HepG2 (cell line): Measurements from ENCODE around the gene DKKL1. TPM values are rescaled to one million over a fixed set of nuclear protein-coding genes. Genes with fewer than 3 reads are reported as not detected.

Experiments
- ATAC-seq: fragments of 200-7000 bp; cut with Tn5 transposase; 3 replicates; pipeline ENCODE4 v1.9.1; 2020; ENCODE audit warnings: mild to moderate bottlenecking, moderate library complexity
- BruUV-seq: library from RNA; stranded (reverse); fragments of 400-500 nt; replicated peaks from 2 replicates; lab custom pipeline; 2021; lab: Mats Ljungman, UMichigan
- CTCF ChIA-PET: fragments of 300-600 bp; formaldehyde crosslinking; extraction: SDS; loops from one replicate; lab custom pipeline; 2021; ENCODE audit warnings: low total read pairs, inconsistent platforms, low intra/inter-chr PET ratio; lab: Yijun Ruan, JAX
- POLR2A ChIA-PET: fragments of 350-600 bp; sonication (Branson Sonifier 250); formaldehyde crosslinking; loops from one replicate; lab custom pipeline; 2020; ENCODE audit warnings: antibody characterized with exemption, inconsistent platforms; lab: Yijun Ruan, JAX
- DNase-seq: peaks from one replicate; pipeline ENCODE4 v3.0.0-alpha.2; 2015; ENCODE audit warnings: low spot score
- FAIRE-seq: peaks from 3 replicates; lab custom pipeline; 2011; peaks lifted over from hg19 to GRCh38; lab: Jason Lieb, UNC
- H2AFZ ChIP-seq: one replicate; pipeline ENCODE4 v1.6.1; 2011; ENCODE audit warnings: low read length, inconsistent platforms
- H3K27ac ChIP-seq: fragments of 300-600 bp; 3 replicates; pipeline ENCODE4 v1.8.0; 2011; ENCODE audit warnings: mixed run types, mild to moderate bottlenecking, mixed read lengths, low read length, inconsistent platforms; ENCODE audit not compliant: insufficient read depth; ENCODE audit errors: extremely low read length
- H3K27me3 ChIP-seq, 2 experiments: fragments of 200-600 bp in 1 of 2; 2 replicates in 1 of 2; 3 replicates in 1 of 2; pipeline versions ENCODE4 v1.6.0 to v1.8.0; 2011; ENCODE audit warnings: low read length in 2 of 2, mild to moderate bottlenecking in 2 of 2, moderate library complexity in 2 of 2, inconsistent platforms in 1 of 2; ENCODE audit not compliant: insufficient read depth in 2 of 2, control insufficient read depth in 1 of 2
- H3K36me3 ChIP-seq, 2 experiments: fragments of 200-600 bp in 1 of 2; replicated peaks in 1 of 2; 2 replicates in 1 of 2; 3 replicates in 1 of 2; pipeline versions ENCODE4 v1.5.1 to v1.8.0; 2011; ENCODE audit warnings: low read length in 2 of 2, inconsistent platforms in 1 of 2; ENCODE audit not compliant: insufficient read depth in 2 of 2, control insufficient read depth in 1 of 2
- H3K4me1 ChIP-seq: 2 replicates; pipeline ENCODE4 v1.5.1; 2012; ENCODE audit warnings: low read length, inconsistent platforms; ENCODE audit not compliant: insufficient read depth
- H3K4me2 ChIP-seq: 2 replicates; pipeline ENCODE4 v1.6.0; 2011; ENCODE audit warnings: low read depth, low read length, inconsistent platforms
- H3K4me3 ChIP-seq, 3 experiments: fragments of 200-600 bp in 1 of 3; sonication (generic), shearing (Covaris generic) in 1 of 3; replicated peaks in 1 of 3; 2 replicates each; pipeline ENCODE4 v1.5.1; 2011 to 2016; ENCODE audit warnings: low read length in 3 of 3, inconsistent platforms in 2 of 3, low read depth in 2 of 3, mild to moderate bottlenecking in 2 of 3, control low read depth in 1 of 3, mixed read lengths in 1 of 3; ENCODE audit not compliant: insufficient read depth in 1 of 3
- H3K79me2 ChIP-seq: one replicate; pipeline ENCODE4 v1.6.1; 2011; ENCODE audit warnings: low read length, inconsistent platforms; ENCODE audit not compliant: insufficient read depth
- H3K9ac ChIP-seq: 2 replicates; pipeline ENCODE4 v1.6.0; 2011; ENCODE audit warnings: mild to moderate bottlenecking, low read depth, low read length, inconsistent platforms; ENCODE audit not compliant: insufficient read depth
- H3K9me3 ChIP-seq: 2 replicates; pipeline ENCODE4 v1.5.1; 2012; ENCODE audit warnings: mild to moderate bottlenecking, low read length
- H4K20me1 ChIP-seq: 2 replicates; pipeline ENCODE4 v1.6.0; 2011; ENCODE audit warnings: inconsistent platforms, mild to moderate bottlenecking, low read length, moderate library complexity; ENCODE audit not compliant: insufficient read depth
- DMAP1 ChIP-seq: IDR thresholded peaks from 2 replicates; pipeline ENCODE4 v1.6.1; 2016
- DPF2 ChIP-seq: sonication (generic); formaldehyde crosslinking; IDR thresholded peaks from 2 replicates; pipeline ENCODE4 v1.4.0; 2020; ENCODE audit warnings: mild to moderate bottlenecking, low read depth, missing genetic modification reagents, borderline replicate concordance
- GABPB1 ChIP-seq: IDR thresholded peaks from 2 replicates; pipeline ENCODE4 v1.6.1; 2016; ENCODE audit warnings: mild to moderate bottlenecking, missing genetic modification reagents, moderate library complexity, missing compliant biosample characterization
- KAT2B ChIP-seq: fragments of 150-350 bp; IDR thresholded peaks from 2 replicates; pipeline ENCODE4 v1.6.1; 2014; ENCODE audit warnings: low read depth, low read length, borderline replicate concordance
- REL ChIP-seq: sonication (generic); formaldehyde crosslinking; conservative IDR thresholded peaks from 2 replicates; pipeline ENCODE4 v1.8.0; 2022; ENCODE audit warnings: mild to moderate bottlenecking, missing genetic modification reagents, moderate library complexity
- ZKSCAN8 ChIP-seq: IDR thresholded peaks from 2 replicates; pipeline ENCODE4 v1.6.1; 2016; ENCODE audit warnings: borderline replicate concordance, missing genetic modification reagents, missing compliant biosample characterization
- ZNF263 ChIP-seq: sonication (generic); formaldehyde crosslinking; IDR thresholded peaks from 2 replicates; pipeline ENCODE4 v1.4.0; 2020; ENCODE audit warnings: missing genetic modification reagents
- ZNF333 ChIP-seq: sonication (generic); formaldehyde crosslinking; IDR thresholded peaks from 2 replicates; pipeline ENCODE4 v1.4.0; 2020; ENCODE audit warnings: mild to moderate bottlenecking, missing genetic modification reagents, borderline replicate concordance
- ZNF44 ChIP-seq: sonication (generic); formaldehyde crosslinking; IDR thresholded peaks from 2 replicates; pipeline ENCODE4 v1.5.1; 2020; ENCODE audit warnings: mild to moderate bottlenecking, missing genetic modification reagents
- ZNF790 ChIP-seq: sonication (generic); formaldehyde crosslinking; IDR thresholded peaks from 2 replicates; pipeline ENCODE4 v1.8.0; 2022; ENCODE audit warnings: missing genetic modification reagents, mild to moderate bottlenecking, borderline replicate concordance
- WGBS: methylation state at CpG from one replicate; pipeline ENCODE4 v1.1.6; 2017; ENCODE audit warnings: low lambda C conversion rate; 5-methylcytosine and 5-hydroxymethylcytosine counted together
- in situ Hi-C: cut with HindIII; loops from 2 replicates; pipeline ENCODE4 v1.10.0; 2017; ENCODE audit warnings: low pct_unique_long_range_greater_than_20kb; ENCODE audit not compliant: extremely low pct_ligation_motif_present
- intact Hi-C: fragments of 100-400 bp; cut with micrococcal nuclease; formaldehyde crosslinking; loops from one replicate; pipeline ENCODE4 v1.10.0; 2022; ENCODE audit not compliant: unreplicated experiment
- polyA plus RNA-seq, 8 experiments: library from polyadenylated mRNA; depleted of rRNA in 3 of 8; stranded (reverse) in 7 of 8; unstranded in 1 of 8; fragments of >200 nt; fragmentation: Illumina TruSeq in 4 of 8; extraction: Trizol in 4 of 8; gene quantifications; 2 replicates each; pipeline versions ENCODE4 v1.2.1 to v1.2.3, GENCODE V29; 2011 to 2016; ENCODE audit warnings: low read depth in 4 of 8, missing spikeins in 1 of 8, mixed read lengths in 1 of 8; ENCODE audit not compliant: insufficient read depth in 1 of 8
- total RNA-seq, 5 experiments: library from RNA; depleted of rRNA; stranded (reverse); fragments of >200 nt; fragmentation: Illumina TruSeq; extraction: Trizol; gene quantifications; 2 replicates each; pipeline ENCODE4 v1.2.3, GENCODE V29; 2016; ENCODE audit warnings: low read depth in 1 of 5
- TF ChIP-seq, protein P1 (sequence below): fragments of 450-650 bp; IDR thresholded peaks from 2 replicates; pipeline ENCODE4 v1.6.1; 2017
- TF ChIP-seq, protein P2 (sequence below): sonication (generic); formaldehyde crosslinking; IDR thresholded peaks from 2 replicates; pipeline ENCODE4 v1.4.0; 2020; ENCODE audit warnings: mild to moderate bottlenecking, missing genetic modification reagents
- TF ChIP-seq, protein P3 (sequence below): sonication (generic); formaldehyde crosslinking; IDR thresholded peaks from 2 replicates; pipeline ENCODE4 v1.5.0; 2020; ENCODE audit warnings: missing genetic modification reagents

The DKKL1 gene
- total and polyA plus RNA-seq, 2 of the 13 experiments (the other 11 are each of a cell fraction or from before 2014, with no cell fraction given): 0.30 to 0.31 TPM

DNA sequence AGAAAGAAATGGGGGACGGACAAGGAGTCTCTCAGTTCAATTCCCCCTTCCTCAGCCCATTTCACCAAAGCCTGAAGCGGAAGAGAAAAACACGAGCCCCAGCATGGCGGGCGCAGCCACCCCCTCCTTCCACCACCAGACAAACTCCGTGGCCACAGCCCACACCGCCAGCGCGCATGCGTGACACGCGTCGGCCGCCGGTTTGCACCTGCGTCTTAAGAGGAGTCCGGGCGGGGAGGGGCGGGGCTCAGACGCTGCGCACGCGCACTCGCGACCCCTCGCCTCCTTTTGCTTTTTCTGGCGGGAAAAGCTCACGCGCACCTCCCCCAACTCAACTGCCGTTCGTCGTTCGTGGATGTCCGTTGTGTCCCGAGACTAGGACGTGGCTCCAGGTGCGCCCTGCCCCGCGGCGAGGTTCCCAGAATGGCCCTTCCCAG, 24.3 kb downstream of the DKKL1 start, which contains the start of gene KASH5 (continued):
- TF ChIP-seq, protein P1, sequence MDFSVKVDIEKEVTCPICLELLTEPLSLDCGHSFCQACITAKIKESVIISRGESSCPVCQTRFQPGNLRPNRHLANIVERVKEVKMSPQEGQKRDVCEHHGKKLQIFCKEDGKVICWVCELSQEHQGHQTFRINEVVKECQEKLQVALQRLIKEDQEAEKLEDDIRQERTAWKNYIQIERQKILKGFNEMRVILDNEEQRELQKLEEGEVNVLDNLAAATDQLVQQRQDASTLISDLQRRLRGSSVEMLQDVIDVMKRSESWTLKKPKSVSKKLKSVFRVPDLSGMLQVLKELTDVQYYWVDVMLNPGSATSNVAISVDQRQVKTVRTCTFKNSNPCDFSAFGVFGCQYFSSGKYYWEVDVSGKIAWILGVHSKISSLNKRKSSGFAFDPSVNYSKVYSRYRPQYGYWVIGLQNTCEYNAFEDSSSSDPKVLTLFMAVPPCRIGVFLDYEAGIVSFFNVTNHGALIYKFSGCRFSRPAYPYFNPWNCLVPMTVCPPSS: no peak
- TF ChIP-seq GABPB1 (CRISPR knock-in tag) (no peak), ZNF44 (CRISPR knock-in tag) (no peak), ZNF790 (CRISPR knock-in tag) (no peak), DPF2 (CRISPR knock-in tag) (no peak), DMAP1 (CRISPR knock-in tag) (no peak)
- TF ChIP-seq, protein P2, sequence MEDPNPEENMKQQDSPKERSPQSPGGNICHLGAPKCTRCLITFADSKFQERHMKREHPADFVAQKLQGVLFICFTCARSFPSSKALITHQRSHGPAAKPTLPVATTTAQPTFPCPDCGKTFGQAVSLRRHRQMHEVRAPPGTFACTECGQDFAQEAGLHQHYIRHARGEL (CRISPR knock-in tag): no peak

DNA sequence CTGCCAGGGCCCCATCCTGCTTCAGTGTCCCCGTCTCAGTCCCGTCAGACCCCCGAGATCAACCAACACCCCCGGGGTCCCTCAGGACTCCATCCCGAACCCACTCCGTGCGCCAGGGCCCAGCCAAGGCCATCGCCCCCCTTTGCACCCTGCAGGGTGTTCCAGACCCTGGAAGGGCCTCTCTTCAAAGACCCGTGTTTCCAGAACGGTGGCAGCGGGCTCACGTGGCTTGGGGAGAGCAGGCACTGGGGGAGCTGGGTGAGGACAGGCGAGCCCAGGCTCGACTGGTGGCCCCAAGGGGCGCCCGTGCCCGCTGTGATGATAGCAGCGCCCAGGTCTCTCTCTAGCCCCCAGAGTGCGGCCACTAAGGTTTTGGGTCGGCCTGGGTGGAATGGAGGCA, 25.7 kb downstream of the DKKL1 start:
- peaks cover 6 to 22% of the 10 kb centered on the region in 2 experiments for H3K27me3 ChIP-seq
- in situ Hi-C loops: no loop called here
- H3K4me2 ChIP-seq: no peak overlapping the region
- TF ChIP-seq ZKSCAN8 (CRISPR knock-in tag): no peak
- no peak for TF ChIP-seq ZNF263 (CRISPR knock-in tag)
- TF ChIP-seq KAT2B: no peak
- TF ChIP-seq ZNF333 (CRISPR knock-in tag): no peak
- TF ChIP-seq, protein P3, sequence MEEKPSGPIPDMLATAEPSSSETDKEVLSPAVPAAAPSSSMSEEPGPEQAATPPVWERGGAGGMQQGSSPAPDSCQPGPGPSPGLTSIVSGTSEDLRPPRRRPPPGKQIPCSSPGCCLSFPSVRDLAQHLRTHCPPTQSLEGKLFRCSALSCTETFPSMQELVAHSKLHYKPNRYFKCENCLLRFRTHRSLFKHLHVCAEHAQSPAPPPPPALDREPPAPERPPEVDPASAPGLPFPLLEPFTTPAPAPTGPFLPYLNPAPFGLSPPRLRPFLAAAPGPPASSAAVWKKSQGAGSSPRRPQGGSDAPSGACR (CRISPR knock-in tag): no peak
- TF ChIP-seq REL: no peak
- no peaks in the 10 kb centered on the region for H4K20me1 ChIP-seq
- ChIA-PET POLR2A (no interaction called here), CTCF (no interaction called here)
- no peak for FAIRE-seq
- H3K9me3 ChIP-seq: no peaks in the 10 kb centered on the region
- no peaks in the 10 kb centered on the region for H3K79me2 ChIP-seq
- H3K4me3 ChIP-seq: no peak overlapping the region
- no peaks in the 10 kb centered on the region for H3K4me1 ChIP-seq
- WGBS: 20% methylated on average over 4 of the region's 20 CpGs
- no TSS peak for BruUV-seq
- no peak for DNase-seq
- intact Hi-C loops: no loop called here
- no peaks in the 10 kb centered on the region for H3K36me3 ChIP-seq
- H2AFZ ChIP-seq: no peak overlapping the region
- no peak overlapping the region for H3K9ac ChIP-seq
- H3K27ac ChIP-seq: no peak overlapping the region
- ATAC-seq: no peak
